HG03565 (cell line): Measurements from ENCODE around the gene MOV10.

Experiments used
- ATAC-seq: cut with Tn5 transposase; IDR thresholded peaks from one replicate; pipeline ENCODE4 v1.9.1; 2021; ENCODE audit warnings: mild to moderate bottlenecking, moderate library complexity; ENCODE audit not compliant: unreplicated experiment

MOV10 gene

GRCh38 chr1:112729909-112730308, 55.5 kb downstream of the MOV10 start:
- ATAC-seq: no peak

GRCh38 chr1:112731451-112731850, 57.0 kb downstream of the MOV10 start:
- ATAC-seq: no peak

GRCh38 chr1:112735752-112736151, 61.3 kb downstream of the MOV10 start:
- ATAC-seq: no peak

GRCh38 chr1:112737573-112737972, 63.1 kb downstream of the MOV10 start:
- ATAC-seq: no peak

GRCh38 chr1:112743174-112744008, 68.9 kb downstream of the MOV10 start:
- no peak for ATAC-seq

GRCh38 chr1:112744009-112744578, 69.6 kb downstream of the MOV10 start:
- no peak for ATAC-seq

- no peak for ATAC-seq
Measured at GRCh38 chr1:112748396-112748795, 73.9 kb downstream of the MOV10 start.
